ENCODE measurements around the gene MKLN1. TPM values are rescaled to one million over a fixed set of nuclear protein-coding genes. Genes with fewer than 3 reads are reported as not detected.

Gene MKLN1
- total RNA-seq, 3 donors from 2014 or later (not counting 1 experiment from before 2014, with no cell fraction given): 59.1 to 79.6 (median 65.0) TPM

GRCh38 chr7:131544449-131545301, 217.0 kb downstream of the MKLN1 start:
- H3K27ac Mint-ChIP-seq: no peak overlapping the region
- intact Hi-C loops (cut with micrococcal nuclease): no loop called here
- no peak for DNase-seq

GRCh38 chr7:131546126-131546525, 218.4 kb downstream of the MKLN1 start:
- DNase-seq: no peak
- H3K27ac Mint-ChIP-seq: no peak overlapping the region
- no peak for ATAC-seq
- no peaks in the 10 kb centered on the region for H3K36me3 Mint-ChIP-seq
- Histone ChIP-seq H3K27me3 (ENCODE audit: control insufficient read depth, insufficient read depth, low read length) (no peaks in the 10 kb centered on the region), H3K4me3 (ENCODE audit: low read length) (no peak overlapping the region), H3K4me1 (ENCODE audit: control insufficient read depth, insufficient read depth, low read length) (no peaks in the 10 kb centered on the region), H3K9me3 (ENCODE audit: control insufficient read depth, insufficient read depth, low read length) (no peaks in the 10 kb centered on the region), H3K36me3 (ENCODE audit: control insufficient read depth, insufficient read depth, low read length) (no peaks in the 10 kb centered on the region), H3K27ac (ENCODE audit: low read length) (no peak overlapping the region)
- no peaks in the 10 kb centered on the region for H3K9me3 Mint-ChIP-seq
- peaks cover 0 to 7% of the 10 kb centered on the region in 2 donors for H3K27me3 Mint-ChIP-seq (ENCODE audit: low read depth in 2 of 2)
- WGBS (ENCODE audit: insufficient coverage): 94% methylated on average over 12 of the region's 12 CpGs
- TF ChIP-seq CTCF (IDR thresholded peaks at IDR 0.05): no peak
- H3K4me3 Mint-ChIP-seq: no peak overlapping the region
- peaks cover 0 to 5% of the 10 kb centered on the region in 2 donors for H3K4me1 Mint-ChIP-seq
- intact Hi-C loops (cut with micrococcal nuclease): no loop called here

More at GRCh38 chr7:131544449-131545301, 217.0 kb downstream of the MKLN1 start:
- peaks cover 0 to 6% of the 10 kb centered on the region in 2 donors for H3K27me3 Mint-ChIP-seq (ENCODE audit: low read depth in 2 of 2)
- H3K9me3 Mint-ChIP-seq: no peaks in the 10 kb centered on the region
- no peak overlapping the region for H3K4me3 Mint-ChIP-seq
- no peak for TF ChIP-seq CTCF (IDR thresholded peaks at IDR 0.05)
- 71% methylated on average over 16 of the region's 16 CpGs for WGBS (ENCODE audit: insufficient coverage)
- H3K27me3 ChIP-seq (ENCODE audit: control insufficient read depth, insufficient read depth, low read length): no peaks in the 10 kb centered on the region
- H3K4me3 ChIP-seq (ENCODE audit: low read length): no peak overlapping the region
- H3K4me1 ChIP-seq (ENCODE audit: control insufficient read depth, insufficient read depth, low read length): no peaks in the 10 kb centered on the region
- no peaks in the 10 kb centered on the region for H3K9me3 ChIP-seq (ENCODE audit: control insufficient read depth, insufficient read depth, low read length)
- H3K36me3 ChIP-seq (ENCODE audit: control insufficient read depth, insufficient read depth, low read length): no peaks in the 10 kb centered on the region
- H3K27ac ChIP-seq (ENCODE audit: low read length): no peak overlapping the region
- peaks cover 0 to 5% of the 10 kb centered on the region in 2 donors for H3K4me1 Mint-ChIP-seq
- no peak for ATAC-seq
- no peaks in the 10 kb centered on the region for H3K36me3 Mint-ChIP-seq

Other genes with a start within 250 kb of the MKLN1 start
- 1 to 10 TPM in 1 of 3 donors, under 1 TPM in 2; 0.35 to 1.4 (median 0.88) TPM for gene PODXL, start 228.8 kb downstream of the MKLN1 start, total RNA-seq